ENCODE data around the gene UGT1A9.
"Not testable (repeated sequence)": the region's sequence is repeated elsewhere in the genome, so short reads cannot be mapped to it uniquely, and the experiment has no call there.

Gene UGT1A9

DNA sequence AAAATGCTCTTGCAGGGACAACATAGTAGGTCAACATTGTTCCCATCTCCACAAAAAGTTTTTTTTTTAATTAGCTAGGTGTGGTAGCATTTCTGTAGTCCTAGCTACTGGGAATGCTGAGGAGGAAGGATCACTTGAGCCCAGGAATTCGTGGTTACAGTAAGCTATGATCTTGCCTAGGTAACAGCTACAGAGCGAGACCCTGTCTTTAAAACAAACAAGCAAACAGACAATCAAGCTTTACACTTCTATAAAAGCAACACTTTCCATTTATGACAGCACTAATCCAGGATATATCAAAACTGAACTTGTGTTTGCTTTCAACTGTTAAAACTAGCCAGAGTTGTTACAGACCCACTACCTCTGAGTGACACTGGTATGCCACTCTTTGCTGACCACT, 69.2 kb downstream of the UGT1A9 start:
- TF ChIP-seq Cebpa-rat (IDR thresholded peaks at IDR 0.05), result no peak
- Histone ChIP-seq H3K27me3 (no peaks in the 10 kb centered on the region), H3K4me3 (no peak overlapping the region), H3K9me3 (0 out of 2 replicates have a peak, but pooled peaks cover 4% of the 10 kb centered on the region), H3K27ac (no peak overlapping the region), H4K20me1 (no peaks in the 10 kb centered on the region), H3K36me3 (no peaks in the 10 kb centered on the region), H3K4me1 (no peaks in the 10 kb centered on the region), H3K9ac (no peak overlapping the region), H3K4me2 (no peak overlapping the region)

DNA sequence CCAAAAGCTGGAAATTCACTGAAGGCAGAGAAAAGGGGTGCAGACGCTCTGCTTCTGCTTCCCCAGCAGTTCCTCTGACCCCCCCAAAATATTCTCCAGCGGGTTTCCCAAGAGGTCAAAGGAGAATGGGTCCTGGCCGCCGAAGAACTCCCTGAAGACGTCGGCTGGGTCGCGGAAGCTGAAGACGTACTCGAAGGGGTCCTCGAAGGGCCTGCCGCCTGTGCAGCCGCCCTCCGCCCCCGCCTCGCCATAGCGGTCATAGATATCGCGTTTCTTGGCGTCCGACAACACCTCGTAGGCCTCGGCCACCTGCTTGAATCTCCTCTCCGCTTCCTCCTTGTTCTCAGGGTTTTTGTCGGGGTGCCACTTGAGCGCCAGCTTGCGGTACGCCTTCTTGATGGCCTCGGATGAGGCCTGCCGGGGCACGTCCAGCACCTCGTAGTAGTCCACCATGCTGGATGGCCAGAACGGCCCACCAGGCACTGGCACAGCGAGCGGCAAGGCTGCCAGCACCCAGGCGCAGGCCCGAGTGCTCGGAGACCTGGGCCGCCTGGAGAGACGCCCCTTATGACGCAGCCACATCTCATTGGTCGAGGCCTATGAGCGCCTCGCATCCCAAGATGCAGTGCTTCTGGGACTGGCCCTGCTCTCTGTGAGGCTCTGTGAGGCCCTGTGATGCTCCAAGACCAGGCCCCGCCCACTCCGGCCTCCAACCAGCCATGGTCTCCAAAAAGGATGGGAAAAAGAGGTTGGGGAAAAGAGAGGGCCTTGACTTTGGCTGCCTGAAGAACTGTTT, 72.0 kb downstream of the UGT1A9 start:
- Histone ChIP-seq H3K36me3 (no peaks in the 10 kb centered on the region), H3K4me3 (no peak overlapping the region), H3K9me3 (0 out of 2 replicates have a peak, but pooled peaks cover 3% of the 10 kb centered on the region), H3K9ac (no peak overlapping the region), H3K4me2 (no peak overlapping the region), H3K27me3 (no peaks in the 10 kb centered on the region), H3K27ac (no peak overlapping the region), H3K4me1 (no peaks in the 10 kb centered on the region), H4K20me1 (no peaks in the 10 kb centered on the region)
- TF ChIP-seq Cebpa-rat (IDR thresholded peaks at IDR 0.05), result no peak

DNA sequence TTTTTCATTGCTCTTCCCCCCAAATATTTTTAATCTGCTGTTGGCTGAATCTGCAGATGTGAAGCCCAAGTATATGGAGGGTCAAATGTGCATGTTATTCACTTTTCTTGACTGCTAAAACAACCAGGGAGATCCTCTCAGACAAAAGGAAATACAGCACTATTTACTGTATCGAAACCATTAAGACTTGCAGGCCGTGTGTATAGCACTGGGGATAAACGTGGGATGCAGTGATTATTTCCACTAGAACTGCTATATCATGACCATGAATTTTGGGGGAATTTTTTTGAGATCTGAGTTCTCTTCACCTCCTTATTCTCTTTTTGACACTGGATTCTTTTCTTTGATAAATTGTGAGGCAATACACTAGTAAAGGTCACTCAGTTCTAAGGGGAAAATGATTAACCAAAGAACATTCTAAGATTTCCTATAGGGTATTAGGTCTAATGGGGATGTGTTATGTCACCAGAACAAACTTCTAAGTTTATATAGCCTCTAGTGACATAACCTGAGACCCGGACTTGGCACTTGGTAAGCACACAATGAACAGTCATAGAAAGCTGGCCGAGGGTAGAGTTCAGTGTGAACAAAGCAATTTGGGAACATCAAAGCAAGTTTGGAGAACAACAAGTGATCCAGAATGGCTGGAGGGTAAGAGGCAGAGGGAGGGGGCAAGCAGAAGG, 73.5 kb downstream of the UGT1A9 start:
- Histone ChIP-seq H3K27ac (no peak overlapping the region), H3K27me3 (no peaks in the 10 kb centered on the region), H3K4me1 (no peaks in the 10 kb centered on the region), H3K4me2 (no peak overlapping the region), H4K20me1 (no peaks in the 10 kb centered on the region), H3K4me3 (no peak overlapping the region), H3K36me3 (no peaks in the 10 kb centered on the region), H3K9me3 (peaks cover 10% of the 10 kb centered on the region), H3K9ac (no peak overlapping the region)
- no peak for TF ChIP-seq Cebpa-rat (IDR thresholded peaks at IDR 0.05)

GRCh38 chr2:233745838-233746237, 74.1 kb downstream of the UGT1A9 start:
- not testable (repeated sequence) for H4K20me1 ChIP-seq, H3K27me3 ChIP-seq, H3K27ac ChIP-seq, H3K4me2 ChIP-seq, H3K36me3 ChIP-seq, H3K9ac ChIP-seq, H3K4me1 ChIP-seq, H3K4me3 ChIP-seq
- H3K9me3 ChIP-seq, result peaks cover 16% of the 10 kb centered on the region

DNA sequence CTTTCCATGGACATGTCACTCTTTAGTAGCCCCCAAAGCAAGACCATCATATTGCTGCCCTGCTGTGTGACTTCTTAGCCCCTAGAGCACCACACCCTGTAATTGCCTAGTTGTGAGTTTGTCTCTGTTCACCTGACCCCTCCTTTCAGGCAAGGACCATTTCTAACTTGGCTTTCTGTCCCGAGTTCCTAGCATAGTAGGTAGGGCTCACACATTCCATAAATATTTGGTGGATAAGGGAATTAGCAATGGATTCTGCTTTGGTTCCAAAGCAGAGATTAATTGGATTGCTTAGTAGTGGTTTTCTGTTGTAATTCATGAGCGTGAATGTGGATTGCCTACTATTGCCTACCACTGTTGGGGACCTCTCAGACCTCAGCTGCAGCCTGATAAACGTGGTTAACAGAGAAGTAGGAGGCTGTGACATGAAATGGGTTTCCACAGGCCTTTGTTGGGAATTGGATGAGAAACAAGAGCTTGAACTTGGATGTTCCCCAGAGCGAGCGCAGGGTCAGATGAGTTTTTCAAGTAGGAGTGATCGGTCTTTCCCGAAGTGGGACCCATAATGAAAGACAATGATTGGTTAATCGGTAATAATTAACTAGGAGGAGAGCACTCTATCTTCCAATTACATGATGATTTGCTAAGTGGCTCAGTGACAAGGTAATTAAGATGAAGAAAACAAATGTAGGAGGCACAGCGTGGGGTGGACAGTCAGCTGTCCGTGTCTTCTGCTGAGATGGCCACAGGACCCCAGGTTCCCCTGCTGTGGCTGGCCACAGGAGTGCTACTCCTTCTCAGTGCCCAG, 75.0 kb downstream of the UGT1A9 start:
- TF ChIP-seq Cebpa-rat (IDR thresholded peaks at IDR 0.05), result no peak

GRCh38 chr2:233747283-233747544, 75.5 kb downstream of the UGT1A9 start:
- no peaks in the 10 kb centered on the region for H3K4me1 ChIP-seq
- H3K9ac ChIP-seq, result no peak overlapping the region
- no peaks in the 10 kb centered on the region for H4K20me1 ChIP-seq
- H3K36me3 ChIP-seq, result no peaks in the 10 kb centered on the region
- no peak for TF ChIP-seq Cebpa-rat (IDR thresholded peaks at IDR 0.05)
- no peak overlapping the region for H3K4me2 ChIP-seq
- H3K27ac ChIP-seq, result no peak overlapping the region
- H3K4me3 ChIP-seq, result no peak overlapping the region
- peaks cover 30% of the 10 kb centered on the region for H3K9me3 ChIP-seq
- no peaks in the 10 kb centered on the region for H3K27me3 ChIP-seq

More for the DNA sequence above, 75.0 kb downstream of the UGT1A9 start:
- H4K20me1 ChIP-seq, result no peaks in the 10 kb centered on the region
- no peaks in the 10 kb centered on the region for H3K27me3 ChIP-seq
- H3K4me1 ChIP-seq, result no peaks in the 10 kb centered on the region
- no peak overlapping the region for H3K27ac ChIP-seq
- H3K9ac ChIP-seq, result no peak overlapping the region
- peaks cover 25% of the 10 kb centered on the region for H3K9me3 ChIP-seq
- H3K4me2 ChIP-seq, result no peak overlapping the region
- no peaks in the 10 kb centered on the region for H3K36me3 ChIP-seq
- H3K4me3 ChIP-seq, result no peak overlapping the region

DNA sequence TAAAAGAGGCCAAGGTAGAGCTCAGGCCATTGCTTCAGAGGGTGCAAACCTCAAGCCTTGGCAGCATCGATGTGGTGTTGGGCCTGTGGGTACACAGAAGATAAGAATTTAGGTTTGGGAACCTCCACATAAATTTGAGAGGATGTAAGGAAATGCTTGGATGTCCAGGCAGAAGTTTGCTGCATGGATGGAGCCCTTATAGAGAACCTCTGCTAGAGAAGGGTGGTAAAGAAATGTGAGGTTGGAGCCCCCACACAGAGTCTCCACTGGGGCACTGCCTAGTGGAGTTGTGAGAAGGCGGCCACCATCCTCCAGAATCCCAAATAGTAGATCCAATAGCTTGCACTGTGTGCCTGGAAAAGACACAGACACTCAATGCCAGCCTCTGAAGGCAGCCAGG, 79.0 kb downstream of the UGT1A9 start:
- not testable (repeated sequence) for H3K4me3 ChIP-seq, H3K9ac ChIP-seq, H3K27me3 ChIP-seq, H3K4me2 ChIP-seq, H3K4me1 ChIP-seq, H3K36me3 ChIP-seq, H3K27ac ChIP-seq, H4K20me1 ChIP-seq
- peaks cover 44% of the 10 kb centered on the region for H3K9me3 ChIP-seq

DNA sequence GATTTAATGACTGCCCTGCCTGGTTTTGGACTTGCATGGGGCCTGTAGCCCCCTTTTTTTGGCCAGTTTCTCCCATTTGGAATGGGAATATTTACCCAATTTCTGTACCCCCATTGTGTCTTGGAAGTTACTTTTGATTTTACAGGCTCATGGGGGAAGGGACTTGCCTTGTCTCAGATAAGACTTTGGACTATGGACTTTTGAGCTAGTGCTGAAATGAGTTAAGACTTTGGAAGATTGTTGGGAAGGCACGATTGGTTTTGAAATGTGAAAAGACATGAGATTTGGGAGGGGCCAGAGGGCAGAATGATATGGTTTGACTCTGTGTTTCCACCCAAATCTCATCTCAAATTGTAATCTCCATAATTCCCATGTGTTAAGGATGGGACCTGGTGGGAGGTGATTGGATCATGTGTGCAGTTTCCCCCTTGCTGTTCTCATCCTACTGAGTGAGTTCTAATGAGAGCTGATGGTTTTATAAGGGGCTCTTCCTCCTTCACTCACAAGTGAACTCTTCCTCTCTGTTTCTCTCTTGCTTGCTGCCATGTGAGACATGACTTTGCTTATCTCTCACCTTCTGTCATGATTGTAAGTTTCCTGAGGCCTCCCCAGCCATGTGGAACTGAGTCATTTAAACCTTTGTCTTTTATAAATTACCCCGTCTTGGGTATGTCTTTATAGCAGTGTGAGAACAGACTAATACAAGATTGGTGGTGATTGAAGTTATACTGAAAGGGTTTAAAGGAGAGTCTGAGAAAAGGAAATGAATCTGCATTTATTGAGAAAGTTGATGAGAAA, 79.7 kb downstream of the UGT1A9 start:
- H3K4me2 ChIP-seq, H3K27me3 ChIP-seq, H3K36me3 ChIP-seq, H3K9ac ChIP-seq, H3K27ac ChIP-seq, H4K20me1 ChIP-seq, H3K4me3 ChIP-seq, H3K4me1 ChIP-seq: not testable (repeated sequence)
- H3K9me3 ChIP-seq, result peaks cover 44% of the 10 kb centered on the region

DNA sequence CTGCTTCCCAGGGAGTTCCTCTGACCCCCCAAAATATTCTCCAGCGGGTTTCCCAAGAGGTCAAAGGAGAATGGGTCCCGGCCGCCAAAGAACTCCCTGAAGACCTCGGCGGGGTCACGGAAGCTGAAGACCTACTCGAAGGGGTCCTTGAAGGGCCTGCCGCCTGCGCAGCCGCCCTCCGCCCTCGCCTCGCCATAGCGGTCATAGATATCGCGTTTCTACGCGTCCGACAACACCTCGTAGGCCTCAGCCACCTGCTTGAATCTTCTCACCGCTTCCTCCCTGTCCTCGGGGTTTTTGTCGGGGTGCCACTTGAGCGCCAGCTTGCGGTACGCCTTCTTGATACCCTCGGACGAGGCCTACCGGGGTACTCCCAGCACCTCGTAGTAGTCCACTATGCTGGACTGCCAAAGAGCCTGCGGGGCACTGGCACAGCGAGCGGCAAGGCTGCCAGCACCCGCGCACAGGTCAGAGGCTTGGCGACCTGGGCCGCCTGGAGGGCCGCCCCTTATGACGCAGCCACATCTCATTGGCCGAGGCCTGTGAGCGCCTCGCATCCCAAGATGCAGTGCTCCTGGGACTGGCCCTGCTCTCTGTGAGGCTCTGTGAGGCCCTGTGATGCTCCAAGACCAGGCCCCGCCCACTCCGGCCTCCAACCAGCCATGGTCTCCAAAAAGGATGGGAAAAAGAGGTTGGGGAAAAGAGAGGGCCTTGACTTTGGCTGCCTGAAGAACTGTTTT, 83.3 kb downstream of the UGT1A9 start:
- H3K4me1 ChIP-seq, result no peaks in the 10 kb centered on the region
- TF ChIP-seq Cebpa-rat (IDR thresholded peaks at IDR 0.05), result no peak

More for the DNA sequence above, 83.3 kb downstream of the UGT1A9 start:
- no peaks in the 10 kb centered on the region for H4K20me1 ChIP-seq
- H3K4me2 ChIP-seq, result no peak overlapping the region
- H3K27ac ChIP-seq, result no peak overlapping the region
- H3K9me3 ChIP-seq, result peaks cover 35% of the 10 kb centered on the region
- H3K4me3 ChIP-seq, result no peak overlapping the region
- no peak overlapping the region for H3K9ac ChIP-seq
- no peaks in the 10 kb centered on the region for H3K27me3 ChIP-seq
- no peaks in the 10 kb centered on the region for H3K36me3 ChIP-seq
